22Rv1 (cell line): ENCODE data around the gene RHBDD1.

Experiments
- CTCF ChIP-seq: fragments of 450-650 bp; IDR thresholded peaks from 2 replicates; pipeline ENCODE4 v1.5.1; 2017; ENCODE audit warnings: mild to moderate bottlenecking
- ZFX ChIP-seq: fragments of 450-650 bp; IDR thresholded peaks from 2 replicates; pipeline ENCODE4 v1.6.1; 2017; ENCODE audit warnings: antibody characterized with exemption, borderline replicate concordance

- TF ChIP-seq CTCF, result no peak
- TF ChIP-seq ZFX, result no peak
Observed at GRCh38 chr2:226845386-226846116, 9.7 kb downstream of the RHBDD1 start.
